Colonic mucosa (tissue), 4 donors: ENCODE data around the gene UBN1. TPM values are rescaled to one million over a fixed set of nuclear protein-coding genes. Genes with fewer than 3 reads are reported as not detected.

Experiments
- DNase-seq: peaks from one replicate; pipeline ENCODE4 v3.0.0-alpha.2; 2020
- H3K27ac ChIP-seq: fragments of 200-600 bp; one replicate; pipeline ENCODE4 v1.8.0; 2021
- H3K27me3 ChIP-seq: fragments of 200-600 bp; one replicate; pipeline ENCODE4 v1.8.0; 2021
- H3K36me3 ChIP-seq: fragments of 200-600 bp; one replicate; pipeline ENCODE4 v1.8.0; 2021
- H3K4me1 ChIP-seq: fragments of 200-600 bp; one replicate; pipeline ENCODE4 v1.8.0; 2021; ENCODE audit warnings: mild to moderate bottlenecking
- H3K4me3 ChIP-seq: fragments of 200-600 bp; one replicate; pipeline ENCODE4 v1.8.0; 2021
- H3K9ac ChIP-seq, 2 donors: one replicate each; pipeline ENCODE4 v1.7.0; 2013; ENCODE audit warnings: control low read depth in 2 of 2, low read depth in 2 of 2, low read length in 2 of 2
- H3K9me3 ChIP-seq: fragments of 200-600 bp; one replicate; pipeline ENCODE4 v1.8.0; 2021
- intact Hi-C: fragments of 100-400 bp; cut with DNase I; formaldehyde crosslinking; loops from one replicate; pipeline ENCODE4 v1.14.1; 2022
- total RNA-seq, 2 donors: library from RNA; stranded (reverse); fragmentation: NEBNext Ultra II Directional in 1 of 2; extraction: Animal tissue kit (Norgen Biotek cat#: 25700) in 1 of 2; gene quantifications; one replicate each; pipeline ENCODE4 v1.2.1, GENCODE V29; 2021
- TF ChIP-seq, protein P1 (sequence below): fragments of 200-600 bp; IDR thresholded peaks from one replicate; pipeline ENCODE4 v1.8.0; 2022; ENCODE audit warnings: antibody characterized with exemption, mild to moderate bottlenecking
- donor health status: healthy.
- donor health status: DM: no; HTN: no; CAD: no.
- donor health status: DM: no; HTN: no; CAD: no.

The UBN1 gene
- total RNA-seq, 2 donors from 2014 or later = 34.7 to 41.7 TPM

DNA sequence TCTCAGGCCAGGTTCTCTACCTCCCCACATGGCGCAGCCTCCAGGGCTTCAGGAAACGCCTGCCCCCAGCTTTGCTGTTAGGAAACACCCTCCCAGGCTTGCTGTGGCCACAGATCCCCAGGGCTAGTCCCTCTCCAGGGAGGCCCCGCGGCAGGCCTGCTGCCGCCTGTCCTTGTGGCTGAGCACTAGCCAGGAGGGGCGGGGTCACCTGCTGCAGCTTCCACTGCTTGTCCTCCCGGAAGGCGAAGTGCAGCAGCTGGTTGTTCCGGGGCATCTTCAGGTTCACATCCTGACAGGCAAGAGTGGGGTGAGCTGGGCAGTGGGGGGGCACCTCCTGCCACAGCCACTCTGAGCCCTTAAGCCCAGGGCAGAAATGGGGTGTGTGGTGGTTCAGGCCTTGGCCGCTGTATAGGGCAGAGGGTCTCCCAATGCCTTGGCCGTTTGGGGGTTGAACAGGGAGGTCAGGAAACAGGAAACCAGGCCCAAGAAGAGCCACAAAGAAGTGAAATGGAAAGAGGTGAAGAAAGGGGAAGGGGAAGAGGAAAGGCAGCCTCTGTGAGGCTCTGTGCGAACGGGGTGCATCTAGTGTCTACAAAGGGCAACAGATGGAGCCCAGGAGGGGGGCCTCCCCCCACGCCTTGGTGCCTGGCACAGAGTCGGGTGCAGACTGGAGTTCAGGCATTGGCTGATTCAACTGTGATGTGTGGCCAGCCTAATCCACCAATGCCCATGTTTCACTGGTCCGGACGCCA lies 46.8 kb upstream of the UBN1 start:
- intact Hi-C loops = loop anchor here (2.0 kb wide), 1 partner anchor 32 kb away; no protein-coding TSS in a partner anchor
- Histone ChIP-seq H3K27ac (peak overlapping the region; percentile 97), H3K36me3 (no peaks in the 10 kb centered on the region), H3K9me3 (no peaks in the 10 kb centered on the region), H3K4me1 (peaks cover 15% of the 10 kb centered on the region), H3K9ac (peak overlapping the region; percentile 43 to 95), H3K4me3 (no peak overlapping the region), H3K27me3 (no peaks in the 10 kb centered on the region)
- TF ChIP-seq, protein P1, sequence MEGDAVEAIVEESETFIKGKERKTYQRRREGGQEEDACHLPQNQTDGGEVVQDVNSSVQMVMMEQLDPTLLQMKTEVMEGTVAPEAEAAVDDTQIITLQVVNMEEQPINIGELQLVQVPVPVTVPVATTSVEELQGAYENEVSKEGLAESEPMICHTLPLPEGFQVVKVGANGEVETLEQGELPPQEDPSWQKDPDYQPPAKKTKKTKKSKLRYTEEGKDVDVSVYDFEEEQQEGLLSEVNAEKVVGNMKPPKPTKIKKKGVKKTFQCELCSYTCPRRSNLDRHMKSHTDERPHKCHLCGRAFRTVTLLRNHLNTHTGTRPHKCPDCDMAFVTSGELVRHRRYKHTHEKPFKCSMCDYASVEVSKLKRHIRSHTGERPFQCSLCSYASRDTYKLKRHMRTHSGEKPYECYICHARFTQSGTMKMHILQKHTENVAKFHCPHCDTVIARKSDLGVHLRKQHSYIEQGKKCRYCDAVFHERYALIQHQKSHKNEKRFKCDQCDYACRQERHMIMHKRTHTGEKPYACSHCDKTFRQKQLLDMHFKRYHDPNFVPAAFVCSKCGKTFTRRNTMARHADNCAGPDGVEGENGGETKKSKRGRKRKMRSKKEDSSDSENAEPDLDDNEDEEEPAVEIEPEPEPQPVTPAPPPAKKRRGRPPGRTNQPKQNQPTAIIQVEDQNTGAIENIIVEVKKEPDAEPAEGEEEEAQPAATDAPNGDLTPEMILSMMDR = no peak
- peak; percentile 79 for DNase-seq

GRCh38 chr16:4801051-4801961 lies 46.0 kb upstream of the UBN1 start:
- intact Hi-C loops = loop anchor here (2.0 kb wide), 1 partner anchor 33 kb away; no protein-coding TSS in a partner anchor
- Histone ChIP-seq H3K4me1 (peaks cover 15% of the 10 kb centered on the region), H3K27ac (peak overlapping the region; percentile 97), H3K4me3 (peak overlapping the region; percentile 91), H3K9ac (peak overlapping the region; percentile 90 to 95), H3K9me3 (no peaks in the 10 kb centered on the region), H3K36me3 (no peaks in the 10 kb centered on the region), H3K27me3 (no peaks in the 10 kb centered on the region)
- DNase-seq = no peak
- TF ChIP-seq, protein P1 = no peak

DNA sequence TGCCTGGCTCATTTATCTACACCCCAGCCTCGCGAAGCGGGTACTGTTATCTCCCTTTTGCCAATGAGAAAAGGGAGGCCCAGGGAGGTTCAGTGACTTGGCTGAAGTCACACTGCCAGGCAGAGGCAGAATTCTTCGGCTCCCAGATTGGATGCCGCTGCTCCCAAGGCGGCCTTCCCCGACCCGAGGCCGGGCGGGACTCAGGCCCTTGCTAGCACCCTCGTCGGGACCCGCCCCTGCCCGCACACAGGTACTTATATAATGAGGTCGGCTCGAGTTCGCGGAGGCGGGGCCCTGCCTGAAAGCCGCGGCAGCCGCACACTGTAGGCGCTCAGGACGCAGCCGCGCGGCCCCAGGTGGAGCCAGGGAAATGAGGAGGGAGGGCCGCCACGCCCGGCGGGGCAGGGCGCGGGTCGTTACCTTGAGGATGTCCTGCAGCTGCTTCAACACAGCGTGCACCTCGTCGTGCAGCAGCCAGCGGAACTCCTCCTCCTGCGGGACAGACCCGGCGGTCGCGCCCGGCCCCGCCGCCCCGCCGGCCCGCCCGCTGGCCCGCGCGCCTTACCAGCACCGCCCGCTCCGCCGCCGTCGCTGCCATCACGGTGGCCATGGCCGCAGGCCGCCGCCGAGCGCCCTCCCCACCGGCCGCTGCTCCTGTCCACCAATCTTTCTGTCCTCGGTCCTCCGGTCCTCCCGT lies 45.2 kb upstream of the UBN1 start, which contains the start of gene ROGDI:
Gene ROGDI (minus strand): TSS at position 672 of the 697 bp plus-strand sequence. CDS start 62 bp downstream, at position 610.
- Histone ChIP-seq H3K36me3 (no peaks in the 10 kb centered on the region), H3K27ac (peak within 1 kb of the TSS; percentile 97), H3K27me3 (no peaks in the 10 kb centered on the region), H3K4me1 (peaks cover 15% of the 10 kb centered on the region), H3K9me3 (no peaks in the 10 kb centered on the region), H3K4me3 (peak within 1 kb of the TSS; percentile 91), H3K9ac (peak within 1 kb of the TSS; percentile 90 to 95)
- TF ChIP-seq, protein P1 = no peak
- peak; percentile 96 for DNase-seq
- intact Hi-C loops = loop anchor here (2.0 kb wide), 1 partner anchor 33 kb away; no protein-coding TSS in a partner anchor

DNA sequence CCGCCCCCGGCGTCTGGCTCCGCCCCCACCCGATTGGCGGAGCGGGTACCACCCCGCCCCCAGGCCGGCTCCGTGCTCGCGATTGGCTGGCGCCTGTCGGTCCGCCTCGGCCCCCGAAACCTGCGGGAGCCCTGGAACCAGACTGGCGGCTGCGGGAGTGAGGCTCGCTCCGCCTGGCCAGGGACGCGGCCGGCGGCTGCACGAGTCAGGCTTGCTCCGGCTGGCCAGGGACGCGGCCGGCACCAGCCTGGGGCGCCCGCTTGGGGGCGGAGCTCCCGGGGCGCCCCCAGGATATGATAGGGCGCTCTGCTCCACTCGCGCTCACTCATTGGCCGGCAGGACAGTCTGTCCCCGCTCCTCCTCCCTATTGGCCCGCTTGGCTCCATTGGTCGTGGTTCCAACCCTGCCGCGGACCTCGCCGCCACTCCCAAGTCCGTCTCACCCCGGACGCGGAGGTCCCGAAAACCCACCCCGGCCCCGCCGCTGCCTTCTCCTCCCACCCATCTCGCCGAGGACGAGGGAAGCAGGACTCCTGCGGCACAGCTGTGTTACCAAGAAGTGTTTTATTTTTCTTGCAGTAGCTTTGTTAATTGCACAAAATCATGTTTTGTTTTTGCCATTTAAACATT lies 44.5 kb upstream of the UBN1 start:
- Histone ChIP-seq H3K4me1 (peaks cover 15% of the 10 kb centered on the region), H3K36me3 (no peaks in the 10 kb centered on the region), H3K9ac (peak overlapping the region; percentile 70 to 90), H3K27me3 (no peaks in the 10 kb centered on the region), H3K27ac (peak overlapping the region; percentile 97), H3K9me3 (no peaks in the 10 kb centered on the region), H3K4me3 (peak overlapping the region; percentile 91)
- DNase-seq = peak; percentile 93
- intact Hi-C loops = no loop called here
- TF ChIP-seq, protein P1 = no peak
